SU-DHL-6 (cell line): ENCODE measurements around the gene SLC24A3.

ENCODE experiments used
- H2AFZ ChIP-seq: fragments of 200-600 bp; sonication (generic); 2 replicates; pipeline ENCODE4 v1.6.1; 2014; ENCODE audit warnings: low read depth, mild to moderate bottlenecking, moderate library complexity, mixed read lengths, antibody characterized with exemption, low read length; ENCODE audit not compliant: severe bottlenecking
- H3F3A ChIP-seq: fragments of 200-600 bp; shearing (Covaris generic); 2 replicates; pipeline ENCODE4 v1.6.0; 2016; ENCODE audit warnings: antibody characterized with exemption, mild to moderate bottlenecking; ENCODE audit not compliant: insufficient read depth
- H3K27ac ChIP-seq: fragments of 200-600 bp; sonication (generic); 2 replicates; pipeline ENCODE4 v1.5.1; 2016; ENCODE audit warnings: low read depth, mild to moderate bottlenecking, low read length, moderate library complexity, mixed read lengths
- H3K27me3 ChIP-seq: fragments of 200-600 bp; sonication (generic), shearing (Covaris generic); 2 replicates; pipeline ENCODE4 v1.6.0; 2014; ENCODE audit warnings: mild to moderate bottlenecking, low read length
- H3K36me3 ChIP-seq: fragments of 200-600 bp; sonication (generic); 2 replicates; pipeline ENCODE4 v1.6.1; 2014; ENCODE audit warnings: mild to moderate bottlenecking, low read length, mixed read lengths
- H3K4me2 ChIP-seq: fragments of 300-600, 200-600 bp; shearing (Covaris generic), sonication (generic); 2 replicates; pipeline ENCODE4 v1.6.0; 2014; ENCODE audit warnings: low read length, low read depth, mild to moderate bottlenecking; ENCODE audit not compliant: poor library complexity, severe bottlenecking
- H3K4me3 ChIP-seq: fragments of 200-600 bp; sonication (generic); 2 replicates; pipeline ENCODE4 v1.5.1; 2014; ENCODE audit warnings: antibody characterized with exemption, low read length, mild to moderate bottlenecking, mixed read lengths; ENCODE audit not compliant: insufficient read depth, poor library complexity, severe bottlenecking
- H3K79me2 ChIP-seq: fragments of 200-600 bp; sonication (generic); 2 replicates; pipeline ENCODE4 v1.6.1; 2014; ENCODE audit warnings: mild to moderate bottlenecking, low read length, moderate library complexity; ENCODE audit not compliant: insufficient read depth
- H3K9ac ChIP-seq: fragments of 200-600 bp; sonication (generic); 2 replicates; pipeline ENCODE4 v1.7.0; 2014; ENCODE audit warnings: mild to moderate bottlenecking, low read length
- H3K9me2 ChIP-seq: fragments of 200-600 bp; sonication (generic); replicated peaks from 2 replicates; pipeline ENCODE4 v1.6.1; 2014; ENCODE audit warnings: low read length; ENCODE audit not compliant: insufficient read depth
- H3K9me3 ChIP-seq: fragments of 200-600 bp; sonication (generic); 2 replicates; pipeline ENCODE4 v1.6.1; 2014; ENCODE audit warnings: low read length, mixed read lengths; ENCODE audit not compliant: insufficient read depth
- H4K20me1 ChIP-seq: fragments of 200-600 bp; sonication (generic); 2 replicates; pipeline ENCODE4 v1.6.1; 2014; ENCODE audit warnings: low read depth, mild to moderate bottlenecking, antibody characterized with exemption, low read length, moderate library complexity, mixed read lengths
- CTCF ChIP-seq: fragments of 200-600 bp; sonication (generic); IDR thresholded peaks from one replicate; pipeline ENCODE4 v1.5.1; 2017; ENCODE audit warnings: antibody characterized with exemption, mild to moderate bottlenecking, low read length, moderate library complexity; ENCODE audit not compliant: insufficient read depth, poor library complexity, severe bottlenecking
- EZH2phosphoT487 ChIP-seq: fragments of 200-600 bp; sonication (generic), shearing (Covaris generic); conservative IDR thresholded peaks from 2 replicates; pipeline ENCODE4 v1.6.1; 2018; ENCODE audit warnings: mild to moderate bottlenecking, antibody characterized with exemption, low read length, moderate library complexity, mixed read lengths

The SLC24A3 gene

GRCh38 chr20:19433371-19434350, 221.2 kb downstream of the SLC24A3 start:
- Histone ChIP-seq H3K27me3 (no peaks in the 10 kb centered on the region), H3K36me3 (no peaks in the 10 kb centered on the region), H2AFZ (no peak overlapping the region), H3K9ac (no peak overlapping the region), H4K20me1 (no peaks in the 10 kb centered on the region), H3K79me2 (no peaks in the 10 kb centered on the region), H3K9me2 (no peaks in the 10 kb centered on the region), H3F3A (no peaks in the 10 kb centered on the region), H3K4me2 (no peak overlapping the region), H3K27ac (no peak overlapping the region), H3K9me3 (no peaks in the 10 kb centered on the region), H3K4me3 (no peak overlapping the region)
- TF ChIP-seq EZH2phosphoT487 (no peak), CTCF (no peak)

DNA sequence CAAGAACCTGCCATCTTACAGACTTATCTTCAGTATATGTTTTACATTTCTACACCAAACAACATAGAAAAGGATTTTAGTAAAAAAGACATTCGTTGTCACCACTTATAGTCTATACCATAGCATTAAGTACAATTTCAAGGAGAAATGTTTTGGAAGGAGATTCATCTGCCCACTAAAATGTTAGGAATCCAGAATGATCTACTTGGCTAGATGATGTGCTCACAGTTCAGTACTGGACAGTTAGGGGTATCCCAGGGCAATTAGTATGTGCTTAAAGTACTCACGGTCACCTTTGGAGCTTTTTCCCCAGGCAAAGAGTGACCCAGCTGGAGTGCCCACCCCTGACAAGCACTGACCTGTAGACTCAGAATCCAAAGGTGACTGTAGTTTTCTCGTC, 222.9 kb downstream of the SLC24A3 start:
- no peaks in the 10 kb centered on the region for H3K36me3 ChIP-seq
- no peaks in the 10 kb centered on the region for H3F3A ChIP-seq
- H3K9me2 ChIP-seq, result no peaks in the 10 kb centered on the region
- no peak overlapping the region for H3K4me3 ChIP-seq
- no peak overlapping the region for H3K9ac ChIP-seq
- no peaks in the 10 kb centered on the region for H3K79me2 ChIP-seq
- H3K27ac ChIP-seq, result no peak overlapping the region
- H3K27me3 ChIP-seq, result no peaks in the 10 kb centered on the region
- no peak overlapping the region for H3K4me2 ChIP-seq
- TF ChIP-seq EZH2phosphoT487 (no peak), CTCF (no peak)
- no peaks in the 10 kb centered on the region for H3K9me3 ChIP-seq
- no peaks in the 10 kb centered on the region for H4K20me1 ChIP-seq
- H2AFZ ChIP-seq, result no peak overlapping the region

- Histone ChIP-seq H3K36me3 (no peaks in the 10 kb centered on the region), H3K4me3 (no peak overlapping the region), H3K9me3 (no peaks in the 10 kb centered on the region), H3K9ac (no peak overlapping the region), H3K79me2 (no peaks in the 10 kb centered on the region), H3K27ac (no peak overlapping the region), H2AFZ (no peak overlapping the region), H3K9me2 (no peaks in the 10 kb centered on the region), H4K20me1 (no peaks in the 10 kb centered on the region), H3K27me3 (no peaks in the 10 kb centered on the region), H3K4me2 (no peak overlapping the region), H3F3A (no peaks in the 10 kb centered on the region)
- no peak for TF ChIP-seq EZH2phosphoT487
- no peak for TF ChIP-seq CTCF
Observed at GRCh38 chr20:19435821-19436220, 223.4 kb downstream of the SLC24A3 start.
